ENCODE data around the gene PHOSPHO2. TPM values are rescaled to one million over a fixed set of nuclear protein-coding genes. Genes with fewer than 3 reads are reported as not detected.
A peak's percentile ranks its signal among the peaks of the same experiment; 100 is the strongest.

Gene PHOSPHO2, protein sequence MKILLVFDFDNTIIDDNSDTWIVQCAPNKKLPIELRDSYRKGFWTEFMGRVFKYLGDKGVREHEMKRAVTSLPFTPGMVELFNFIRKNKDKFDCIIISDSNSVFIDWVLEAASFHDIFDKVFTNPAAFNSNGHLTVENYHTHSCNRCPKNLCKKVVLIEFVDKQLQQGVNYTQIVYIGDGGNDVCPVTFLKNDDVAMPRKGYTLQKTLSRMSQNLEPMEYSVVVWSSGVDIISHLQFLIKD
- total RNA-seq, result 5.0 TPM

GRCh38 chr2:169694113-169694893 lies at the start of gene PHOSPHO2, which contains the start of gene CFAP210:
PHOSPHO2 (plus strand) TSS chr2:169694469; CDS start chr2:169700972, 6,503 bp downstream.
CFAP210 (minus strand) TSS chr2:169694405; CDS start chr2:169694327, 78 bp downstream.
- DNase-seq, result peak; percentile 99

DNA sequence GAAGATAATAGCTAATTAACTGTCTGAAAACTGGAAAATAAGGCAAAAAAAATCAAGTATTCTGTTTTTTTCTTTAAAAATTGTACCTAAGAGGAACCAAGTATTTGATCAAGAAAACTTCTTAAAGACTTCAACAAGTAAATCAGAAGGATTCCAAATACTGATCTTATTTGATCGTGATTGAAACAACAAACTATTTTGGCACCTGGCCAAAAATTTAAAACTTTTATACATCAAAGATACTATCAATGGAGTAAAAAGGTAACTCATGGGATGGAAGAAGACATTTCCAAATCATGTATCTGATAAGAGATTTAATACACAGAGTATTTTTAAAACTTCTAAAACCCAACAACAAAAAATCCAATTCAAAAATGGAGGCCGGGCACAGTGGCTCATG lies 46.8 kb upstream of the PHOSPHO2 start:
- no peak for DNase-seq

- no peak for DNase-seq
These were observed 45.0 kb upstream of the PHOSPHO2 start for GRCh38 chr2:169649278-169649677.

- DNase-seq, result no peak
These were observed 40.6 kb upstream of the PHOSPHO2 start for GRCh38 chr2:169653636-169654035.

GRCh38 chr2:169656164-169656563 lies 38.1 kb upstream of the PHOSPHO2 start:
- DNase-seq, result no peak

- no peak for DNase-seq
These were observed 35.4 kb upstream of the PHOSPHO2 start for GRCh38 chr2:169658877-169659276.

GRCh38 chr2:169659320-169659719 lies 34.9 kb upstream of the PHOSPHO2 start:
- DNase-seq, result no peak

DNA sequence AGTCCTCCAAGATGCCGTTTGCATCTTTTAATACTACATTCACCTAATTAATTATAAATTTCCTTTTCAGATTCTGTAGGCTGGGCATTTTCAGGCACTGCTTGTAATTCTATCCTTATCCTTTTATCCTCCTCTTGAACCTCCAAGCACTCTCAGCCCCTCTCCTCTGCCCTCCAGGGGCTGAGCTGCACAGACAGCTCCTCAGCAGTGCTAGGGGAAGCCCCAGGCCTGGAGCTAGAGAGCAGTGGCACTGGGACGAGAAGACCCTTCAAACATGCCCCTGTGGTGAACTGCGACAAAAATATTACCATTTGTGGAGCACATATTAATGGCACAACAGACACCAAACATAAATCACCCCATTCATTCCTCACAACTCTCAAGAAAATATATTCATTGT lies 33.0 kb upstream of the PHOSPHO2 start:
- DNase-seq, result no peak

- DNase-seq, result no peak
These were observed 31.5 kb upstream of the PHOSPHO2 start for GRCh38 chr2:169662744-169663143.

DNA sequence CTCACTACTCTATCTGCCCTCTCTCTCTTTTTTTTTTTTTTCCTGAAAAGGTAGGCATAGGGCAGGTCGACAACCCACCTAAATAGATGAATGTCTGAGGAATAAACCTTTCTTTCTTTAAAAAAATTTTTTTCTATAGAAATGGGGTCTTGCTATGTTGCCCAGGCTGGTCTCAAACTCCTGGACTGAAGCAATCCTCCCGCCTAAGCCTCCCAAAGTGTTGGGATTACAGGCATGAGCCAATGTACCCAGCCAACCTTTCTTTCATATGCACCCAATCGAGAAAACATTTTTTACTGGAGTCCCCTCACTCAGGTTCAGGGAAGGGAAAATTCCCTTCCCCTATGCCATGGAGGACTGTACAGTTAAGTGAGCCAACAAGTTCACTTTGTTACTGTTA lies 31.0 kb upstream of the PHOSPHO2 start:
- no peak for DNase-seq

GRCh38 chr2:169664600-169664977 lies 29.7 kb upstream of the PHOSPHO2 start:
- DNase-seq, result no peak

GRCh38 chr2:169664978-169665930 lies 29.0 kb upstream of the PHOSPHO2 start:
- no peak for DNase-seq

GRCh38 chr2:169667583-169667982 lies 26.7 kb upstream of the PHOSPHO2 start:
- DNase-seq, result no peak

- DNase-seq, result no peak
These were observed 24.0 kb upstream of the PHOSPHO2 start for GRCh38 chr2:169670215-169670651.

GRCh38 chr2:169670937-169671336 lies 23.3 kb upstream of the PHOSPHO2 start:
- DNase-seq, result no peak

GRCh38 chr2:169672406-169672805 lies 21.9 kb upstream of the PHOSPHO2 start:
- no peak for DNase-seq

DNA sequence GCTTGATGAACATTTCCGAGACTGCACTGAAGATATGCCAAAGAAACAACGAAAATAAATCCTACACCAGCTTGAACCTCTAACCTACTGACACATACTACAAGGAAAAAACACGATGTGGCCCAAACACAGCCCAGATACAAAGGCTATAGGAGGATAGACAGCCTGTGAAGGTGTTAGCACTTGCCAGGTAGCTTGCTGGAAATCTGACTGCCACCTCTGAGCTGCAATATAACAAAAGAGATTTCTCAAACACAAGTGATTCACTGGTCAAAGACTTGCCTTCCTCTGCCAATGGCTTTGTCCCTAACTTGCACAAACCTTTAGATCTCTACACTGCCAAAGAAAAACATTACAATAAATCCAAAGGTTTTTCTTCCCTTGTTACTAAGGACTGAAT lies 21.2 kb upstream of the PHOSPHO2 start:
- DNase-seq, result no peak

DNA sequence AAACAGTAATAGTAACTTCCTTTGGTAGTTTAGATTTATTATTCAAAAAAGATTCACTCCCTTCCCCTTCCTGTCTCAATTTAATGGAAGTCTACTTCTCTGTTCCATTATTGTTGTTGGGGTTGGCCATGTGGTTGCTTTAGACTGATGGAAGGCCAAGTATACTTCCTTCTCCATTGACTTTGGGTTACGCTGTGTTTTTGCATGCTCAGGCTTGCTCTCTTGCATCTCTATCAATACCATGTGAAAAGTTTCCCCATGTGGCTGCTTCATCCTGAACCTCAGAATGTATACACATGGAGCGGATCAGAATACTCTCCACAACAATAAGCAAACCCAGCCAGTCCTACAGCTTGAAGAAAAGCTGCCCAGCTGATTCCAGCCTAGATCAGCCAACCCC lies 20.3 kb upstream of the PHOSPHO2 start:
- no peak for DNase-seq

GRCh38 chr2:169676357-169676756 lies 17.9 kb upstream of the PHOSPHO2 start:
- no peak for DNase-seq

- DNase-seq, result no peak
These were observed 17.4 kb upstream of the PHOSPHO2 start for GRCh38 chr2:169676850-169677249.

- no peak for DNase-seq
These were observed 11.2 kb upstream of the PHOSPHO2 start for GRCh38 chr2:169683054-169683424.

- no peak for DNase-seq
These were observed 10.7 kb upstream of the PHOSPHO2 start for GRCh38 chr2:169683425-169684134.

All from tongue (tissue), 2 donors.